ENCODE measurements around the gene RHEB. TPM values are rescaled to one million over a fixed set of nuclear protein-coding genes. Genes with fewer than 3 reads are reported as not detected.

Gene RHEB
- total RNA-seq, 1 experiment from 2014 or later, result 114 TPM

GRCh38 chr7:151440799-151441445 is 78.8 kb downstream of the RHEB start:
- Histone ChIP-seq H3K27me3 (ENCODE audit: insufficient read depth, low read length) (no peaks in the 10 kb centered on the region), H3T11ph (ENCODE audit: low read length) (no peak overlapping the region), H3K18ac (ENCODE audit: insufficient read length, low read depth, low read length) (no peak overlapping the region), H2AK5ac (ENCODE audit: insufficient read length, low read length) (no peak overlapping the region), H3K23ac (ENCODE audit: insufficient read length, low read depth, low read length) (no peak overlapping the region), H4K20me1 (ENCODE audit: control insufficient read depth, insufficient read depth, insufficient read length) (no peaks in the 10 kb centered on the region), H3K79me2 (ENCODE audit: insufficient read depth, low read length) (no peaks in the 10 kb centered on the region), H3K9ac (ENCODE audit: extremely low read depth, insufficient read length, low read length) (no peak overlapping the region), H4K91ac (ENCODE audit: insufficient read length, low read depth, low read length) (no peak overlapping the region), H3K56ac (ENCODE audit: insufficient read length, low read depth, low read length) (no peak overlapping the region), H3K4me2 (ENCODE audit: insufficient read depth, insufficient read length, low read length) (peak overlapping the region; percentile 57), H2AFZ (ENCODE audit: low read length) (no peak overlapping the region), H4K8ac (replicated peaks; ENCODE audit: insufficient read length, low read depth, low read length) (no peak overlapping the region), H3K9me3 (ENCODE audit: control insufficient read depth, low read depth, low read length) (no peaks in the 10 kb centered on the region), H2BK120ac (ENCODE audit: low read depth, low read length, poor library complexity, severe bottlenecking) (no peak overlapping the region), H3K79me1 (ENCODE audit: insufficient read depth, low read depth, low read length, poor library complexity, severe bottlenecking) (no peaks in the 10 kb centered on the region), H4K5ac (ENCODE audit: insufficient read length, low read depth, low read length) (no peak overlapping the region), H2BK20ac (ENCODE audit: low read depth, low read length, poor library complexity, severe bottlenecking) (no peak overlapping the region), H3K27ac (ENCODE audit: insufficient read length, low read depth, low read length) (no peak overlapping the region), H2BK5ac (ENCODE audit: insufficient read length, low read length) (no peak overlapping the region), H3K14ac (ENCODE audit: insufficient read depth, low read length) (no peak overlapping the region), H2BK15ac (ENCODE audit: low read depth, low read length) (no peak overlapping the region), H3K4ac (ENCODE audit: low read depth, low read length) (no peak overlapping the region), H3K23me2 (ENCODE audit: insufficient read length, low read depth, low read length, poor library complexity, severe bottlenecking) (peaks cover 11% of the 10 kb centered on the region), H3K4me1 (ENCODE audit: insufficient read depth, low read length) (no peaks in the 10 kb centered on the region; the same call in 1 of the 2 replicates), H2BK12ac (ENCODE audit: insufficient read length, low read depth, low read length) (no peak overlapping the region)
- H3K4me1 Mint-ChIP-seq, result peaks cover 18 to 29% of the 10 kb centered on the region in 2 experiments
- WGBS (ENCODE audit: extremely low coverage, insufficient read length, low lambda C conversion rate), result no CpG with 5 or more reads among the region's 10 CpGs
- H3K9me3 Mint-ChIP-seq, result peaks cover 0 to 3% of the 10 kb centered on the region in 2 experiments; a peak in 2 of 5 replicates
- no peak for DNase-seq
- H3K27ac Mint-ChIP-seq, result no peak overlapping the region
- no peak for TF ChIP-seq CTCF (conservative IDR thresholded peaks at IDR 0.05)
- H3K4me3 Mint-ChIP-seq, result peak overlapping the region; percentile 73 to 87
- peaks cover 3% of the 10 kb centered on the region for H3K27me3 Mint-ChIP-seq (ENCODE audit: low read depth)
- peaks cover 0 to 5% (median 0%) of the 10 kb centered on the region in 3 experiments; a peak in 2 of 7 replicates for H3K36me3 Mint-ChIP-seq (ENCODE audit: insufficient read depth in 1 of 3, low read depth in 3 of 3)

All from H9 (cell line).